NB4 (cell line): ENCODE data around the gene SPDL1.

ENCODE experiments used
- POLR2A ChIP-seq: IDR thresholded peaks from 2 replicates; pipeline ENCODE4 v1.6.1; 2011; ENCODE audit warnings: mild to moderate bottlenecking; ENCODE audit not compliant: insufficient read length; ENCODE audit errors: extremely low read depth
- TF ChIP-seq, protein P1 (sequence below): IDR thresholded peaks from one replicate; pipeline ENCODE4 v1.5.1; 2012; ENCODE audit warnings: low read depth, low read length

DNA sequence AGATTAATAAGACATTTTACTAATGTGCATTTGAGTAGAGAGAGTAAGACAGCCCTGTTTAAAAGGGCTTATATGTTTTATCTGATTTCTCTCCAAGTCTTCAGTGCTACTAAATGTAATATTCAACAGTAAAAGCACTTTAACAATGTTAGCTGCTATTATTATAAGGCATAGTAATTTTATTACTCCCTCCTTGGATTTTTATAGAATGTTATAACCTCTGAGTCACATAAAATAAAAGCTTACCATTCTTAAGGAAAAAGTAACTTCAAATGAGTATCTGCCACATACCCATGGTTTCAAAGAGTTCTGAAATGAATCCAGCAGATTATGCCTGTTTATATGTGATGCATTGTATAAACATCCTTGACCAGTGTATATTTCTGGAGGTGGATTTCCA lies 19.0 kb downstream of the SPDL1 start:
- TF ChIP-seq, protein P1, sequence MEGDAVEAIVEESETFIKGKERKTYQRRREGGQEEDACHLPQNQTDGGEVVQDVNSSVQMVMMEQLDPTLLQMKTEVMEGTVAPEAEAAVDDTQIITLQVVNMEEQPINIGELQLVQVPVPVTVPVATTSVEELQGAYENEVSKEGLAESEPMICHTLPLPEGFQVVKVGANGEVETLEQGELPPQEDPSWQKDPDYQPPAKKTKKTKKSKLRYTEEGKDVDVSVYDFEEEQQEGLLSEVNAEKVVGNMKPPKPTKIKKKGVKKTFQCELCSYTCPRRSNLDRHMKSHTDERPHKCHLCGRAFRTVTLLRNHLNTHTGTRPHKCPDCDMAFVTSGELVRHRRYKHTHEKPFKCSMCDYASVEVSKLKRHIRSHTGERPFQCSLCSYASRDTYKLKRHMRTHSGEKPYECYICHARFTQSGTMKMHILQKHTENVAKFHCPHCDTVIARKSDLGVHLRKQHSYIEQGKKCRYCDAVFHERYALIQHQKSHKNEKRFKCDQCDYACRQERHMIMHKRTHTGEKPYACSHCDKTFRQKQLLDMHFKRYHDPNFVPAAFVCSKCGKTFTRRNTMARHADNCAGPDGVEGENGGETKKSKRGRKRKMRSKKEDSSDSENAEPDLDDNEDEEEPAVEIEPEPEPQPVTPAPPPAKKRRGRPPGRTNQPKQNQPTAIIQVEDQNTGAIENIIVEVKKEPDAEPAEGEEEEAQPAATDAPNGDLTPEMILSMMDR = no peak
- TF ChIP-seq POLR2A = no peak
